GM12892 (cell line): Measurements from ENCODE around the gene NASP.

Experiments used
- POLR2A ChIP-seq: IDR thresholded peaks from 2 replicates; pipeline ENCODE4 v1.6.1; 2011; ENCODE audit warnings: low read depth, low read length, control low read depth
- POLR2AphosphoS5 ChIP-seq: IDR thresholded peaks from 2 replicates; pipeline ENCODE4 v1.6.1; 2011; ENCODE audit warnings: low read depth, low read length, control low read depth

DNA sequence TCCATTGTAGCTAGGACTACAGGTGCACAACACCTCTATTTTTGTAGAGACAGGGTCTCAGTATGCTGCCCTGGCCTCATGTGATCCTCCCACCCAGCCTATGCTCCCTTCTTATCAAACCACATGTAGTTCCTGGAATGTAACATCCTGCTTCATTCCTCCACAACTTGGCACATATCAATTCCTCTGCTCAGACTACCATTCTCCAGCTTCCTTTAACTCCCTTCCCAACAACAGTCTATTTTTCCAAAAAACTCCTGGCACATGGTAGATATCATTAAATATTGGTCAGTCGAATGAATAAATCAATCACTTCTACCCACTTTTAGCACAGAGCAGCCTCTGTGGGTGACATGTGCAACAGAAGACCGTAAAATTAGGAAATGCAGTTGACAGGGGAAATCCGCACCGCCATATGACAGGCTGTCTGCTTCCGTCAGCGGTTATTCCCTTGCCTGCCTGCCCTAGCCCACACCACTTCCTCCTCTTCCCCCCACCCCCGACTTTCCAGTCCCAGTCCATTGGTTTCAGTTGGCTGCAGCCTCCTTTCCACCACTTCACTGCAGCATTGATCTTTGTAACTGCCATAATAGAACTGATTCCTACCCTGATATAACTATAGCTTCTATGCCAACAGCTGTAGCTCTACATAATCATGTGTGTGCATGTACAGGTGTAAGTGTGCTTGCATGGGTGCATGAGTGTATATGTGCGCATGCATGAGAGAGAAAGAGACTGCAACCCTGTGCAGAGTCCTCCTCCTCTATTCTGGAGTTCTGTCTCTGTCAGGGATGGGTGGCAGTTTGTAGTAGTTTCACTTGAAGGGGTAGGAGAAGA, 40.0 kb upstream of the NASP start:
- TF ChIP-seq POLR2A (peak; percentile 61; the same call in 1 of the 2 replicates), POLR2AphosphoS5 (peak; percentile 48; the same call in 1 of the 2 replicates)
